ENCODE results near the gene PRRG4. TPM values are rescaled to one million over a fixed set of nuclear protein-coding genes. Genes with fewer than 3 reads are reported as not detected.

Gene PRRG4
- polyA plus RNA-seq, 3 donors from 2014 or later = not detected

GRCh38 chr11:32893343-32894148 is 63.8 kb downstream of the PRRG4 start:
- Mint-ChIP-seq H3K9me3 (no peaks in the 10 kb centered on the region), H3K4me1 (peaks cover 20 to 24% of the 10 kb centered on the region in 2 donors), H3K27me3 (ENCODE audit: low read depth in 3 of 3) (peaks cover 9 to 10% (median 10%) of the 10 kb centered on the region in 3 donors), H3K36me3 (no peaks in the 10 kb centered on the region), H3K27ac (peak overlapping the region; percentile 12 to 91 (median 80)), H3K4me3 (peak overlapping the region; percentile 90 to 94 (median 94))
- DNase-seq = peak; percentile 56 to 62 (median 61)

GRCh38 chr11:32894149-32894827 is 64.6 kb downstream of the PRRG4 start:
- peak overlapping the region; percentile 90 to 94 (median 94) for H3K4me3 Mint-ChIP-seq
- H3K36me3 Mint-ChIP-seq = no peaks in the 10 kb centered on the region
- peaks cover 26 to 31% of the 10 kb centered on the region in 2 donors for H3K4me1 Mint-ChIP-seq
- H3K27me3 Mint-ChIP-seq (ENCODE audit: low read depth in 3 of 3) = peaks cover 9 to 10% (median 10%) of the 10 kb centered on the region in 3 donors
- H3K27ac Mint-ChIP-seq = peak overlapping the region in 5 of 6 donors; percentile 40 to 91 (median 82)
- H3K9me3 Mint-ChIP-seq = no peaks in the 10 kb centered on the region
- no peak for DNase-seq

- H3K27me3 Mint-ChIP-seq (ENCODE audit: low read depth in 3 of 3) = peaks cover 9 to 10% (median 10%) of the 10 kb centered on the region in 3 donors
- H3K36me3 Mint-ChIP-seq = no peaks in the 10 kb centered on the region
- H3K9me3 Mint-ChIP-seq = no peaks in the 10 kb centered on the region
- peak overlapping the region in 3 of 5 donors; percentile 49 to 94 (median 90) for H3K4me3 Mint-ChIP-seq
- H3K4me1 Mint-ChIP-seq = peaks cover 32 to 38% of the 10 kb centered on the region in 2 donors
- H3K27ac Mint-ChIP-seq = no peak overlapping the region
- DNase-seq = no peak
Measured at GRCh38 chr11:32894921-32895320, 65.2 kb downstream of the PRRG4 start.

GRCh38 chr11:32895471-32895870 is 65.7 kb downstream of the PRRG4 start:
- Mint-ChIP-seq H3K36me3 (no peaks in the 10 kb centered on the region), H3K4me3 (peak overlapping the region in 3 of 5 donors; percentile 7 to 49 (median 48)), H3K27me3 (ENCODE audit: low read depth in 3 of 3) (peaks cover 9 to 10% (median 10%) of the 10 kb centered on the region in 3 donors), H3K27ac (no peak overlapping the region), H3K9me3 (no peaks in the 10 kb centered on the region), H3K4me1 (peaks cover 36 to 42% of the 10 kb centered on the region in 2 donors)
- no peak for DNase-seq

GRCh38 chr11:32897103-32897502 is 67.4 kb downstream of the PRRG4 start:
- H3K27ac Mint-ChIP-seq = no peak overlapping the region
- no peaks in the 10 kb centered on the region for H3K9me3 Mint-ChIP-seq
- H3K27me3 Mint-ChIP-seq (ENCODE audit: low read depth in 3 of 3) = peaks cover 3 to 6% (median 4%) of the 10 kb centered on the region in 3 donors
- no peaks in the 10 kb centered on the region for H3K36me3 Mint-ChIP-seq
- peaks cover 35 to 41% of the 10 kb centered on the region in 2 donors for H3K4me1 Mint-ChIP-seq
- no peak for DNase-seq
- no peak overlapping the region for H3K4me3 Mint-ChIP-seq

GRCh38 chr11:32899438-32899837 is 69.7 kb downstream of the PRRG4 start:
- Mint-ChIP-seq H3K9me3 (no peaks in the 10 kb centered on the region), H3K27ac (peak overlapping the region; percentile 53 to 86 (median 75)), H3K4me3 (peak overlapping the region in 4 of 5 donors; percentile 48 to 67 (median 56)), H3K27me3 (ENCODE audit: low read depth in 3 of 3) (no peaks in the 10 kb centered on the region), H3K36me3 (no peaks in the 10 kb centered on the region), H3K4me1 (peaks cover 25 to 32% of the 10 kb centered on the region in 2 donors)
- peak in 1 of 3 donors; percentile 9 for DNase-seq

GRCh38 chr11:32902089-32902665 is 72.5 kb downstream of the PRRG4 start:
- DNase-seq = no peak
- peaks cover 24 to 29% of the 10 kb centered on the region in 2 donors for H3K4me1 Mint-ChIP-seq
- no peaks in the 10 kb centered on the region for H3K27me3 Mint-ChIP-seq (ENCODE audit: low read depth in 3 of 3)
- no peak overlapping the region for H3K27ac Mint-ChIP-seq
- H3K36me3 Mint-ChIP-seq = no peaks in the 10 kb centered on the region
- no peaks in the 10 kb centered on the region for H3K9me3 Mint-ChIP-seq
- no peak overlapping the region for H3K4me3 Mint-ChIP-seq

GRCh38 chr11:32905028-32905667 is 75.4 kb downstream of the PRRG4 start:
- Mint-ChIP-seq H3K9me3 (no peaks in the 10 kb centered on the region), H3K27me3 (ENCODE audit: low read depth in 3 of 3) (no peaks in the 10 kb centered on the region), H3K4me3 (no peak overlapping the region), H3K27ac (no peak overlapping the region), H3K36me3 (peaks cover 0 to 4% (median 0%) of the 10 kb centered on the region in 3 donors), H3K4me1 (peaks cover 5 to 17% of the 10 kb centered on the region in 2 donors)
- no peak for DNase-seq

Other genes with a start within 250 kb of the PRRG4 start
- 100 to 1,000 TPM; 136 to 163 (median 162) TPM for gene EIF3M, start 246.1 kb upstream of the PRRG4 start, polyA plus RNA-seq
- not detected for gene CCDC73, start 35.3 kb upstream of the PRRG4 start, polyA plus RNA-seq
- gene QSER1, start 62.9 kb downstream of the PRRG4 start, polyA plus RNA-seq = 1 to 10 TPM in 1 of 3 donors, under 1 TPM in 1, not detected in 1; 0.89 to 1.3 TPM
- 1 to 10 TPM in 2 of 3 donors, under 1 TPM in 1; 0.65 to 1.3 (median 1.3) TPM for gene DEPDC7, start 186.0 kb downstream of the PRRG4 start, polyA plus RNA-seq
- gene TCP11L1, start 209.6 kb downstream of the PRRG4 start, polyA plus RNA-seq = 1 to 10 TPM; 3.6 to 9.9 (median 6.7) TPM

All from immature natural killer cell (primary cell).